GM19238 (cell line): ENCODE results near the gene GIPC3.

ENCODE experiments used
- DNase-seq: peaks from one replicate; pipeline ENCODE4 v3.0.0; 2011; ENCODE audit warnings: low spot score; ENCODE audit not compliant: insufficient read length

The GIPC3 gene

GRCh38 chr19:3604987-3605343 lies 19.7 kb downstream of the GIPC3 start:
- DNase-seq = peak; percentile 63

- no peak for DNase-seq
Observed at GRCh38 chr19:3605361-3605760, 20.1 kb downstream of the GIPC3 start.

- DNase-seq = no peak
Observed at GRCh38 chr19:3605770-3606169, 20.5 kb downstream of the GIPC3 start.

GRCh38 chr19:3606174-3606689 lies 21.0 kb downstream of the GIPC3 start:
- DNase-seq = no peak

- DNase-seq = peak; percentile 70
Observed at GRCh38 chr19:3606690-3607289, 21.5 kb downstream of the GIPC3 start, which contains the start of gene TBXA2R. TSS of gene TBXA2R (minus strand) at chr19:3606875. CDS start at chr19:3600634, 6,241 bp downstream.

GRCh38 chr19:3607303-3608078 lies 22.2 kb downstream of the GIPC3 start:
- DNase-seq = no peak

- DNase-seq = no peak
Observed at GRCh38 chr19:3608079-3608641, 22.9 kb downstream of the GIPC3 start.

- DNase-seq = no peak
Observed at GRCh38 chr19:3608750-3609322, 23.6 kb downstream of the GIPC3 start.

GRCh38 chr19:3609779-3610719 lies 24.8 kb downstream of the GIPC3 start:
- no peak for DNase-seq

GRCh38 chr19:3610745-3611717 lies 25.8 kb downstream of the GIPC3 start:
- no peak for DNase-seq

- DNase-seq = no peak
Observed at GRCh38 chr19:3611841-3612240, 26.6 kb downstream of the GIPC3 start.

GRCh38 chr19:3612330-3612729 lies 27.1 kb downstream of the GIPC3 start:
- no peak for DNase-seq

GRCh38 chr19:3612901-3613741 lies 27.8 kb downstream of the GIPC3 start:
- DNase-seq = no peak

GRCh38 chr19:3613818-3614661 lies 28.8 kb downstream of the GIPC3 start:
- no peak for DNase-seq

GRCh38 chr19:3614858-3615505 lies 29.7 kb downstream of the GIPC3 start:
- DNase-seq = no peak

- DNase-seq = no peak
Observed at GRCh38 chr19:3615524-3616135, 30.4 kb downstream of the GIPC3 start.

- no peak for DNase-seq
Observed at GRCh38 chr19:3617463-3617862, 32.2 kb downstream of the GIPC3 start.
